HepG2 (cell line): ENCODE measurements around the gene SUDS3. TPM values are rescaled to one million over a fixed set of nuclear protein-coding genes. Genes with fewer than 3 reads are reported as not detected.

ENCODE experiments used
- ARID4A ChIP-seq: sonication (generic); formaldehyde crosslinking; IDR thresholded peaks from 2 replicates; pipeline ENCODE4 v1.5.0; 2020; ENCODE audit warnings: mild to moderate bottlenecking, missing genetic modification reagents, borderline replicate concordance
- CHCHD3 ChIP-seq: sonication (generic); formaldehyde crosslinking; IDR thresholded peaks from 2 replicates; pipeline ENCODE4 v1.8.0; 2022; ENCODE audit warnings: mild to moderate bottlenecking, missing genetic modification reagents, moderate library complexity
- FOXM1 ChIP-seq: sonication (generic); formaldehyde crosslinking; IDR thresholded peaks from 2 replicates; pipeline ENCODE4 v1.5.0; 2020; ENCODE audit warnings: missing genetic modification reagents
- GTF3A ChIP-seq: sonication (generic); formaldehyde crosslinking; conservative IDR thresholded peaks from 2 replicates; pipeline ENCODE4 v1.4.0; 2020; ENCODE audit warnings: mild to moderate bottlenecking, missing genetic modification reagents
- HNRNPH1 ChIP-seq: fragments of 200-400 bp; formaldehyde crosslinking; optimal IDR thresholded peaks from 2 replicates; pipeline ENCODE3; 2017; ENCODE audit warnings: mild to moderate bottlenecking, low read depth, low read length
- KAT2B ChIP-seq: fragments of 150-350 bp; IDR thresholded peaks from 2 replicates; pipeline ENCODE4 v1.6.1; 2014; ENCODE audit warnings: low read depth, low read length, borderline replicate concordance
- NFRKB ChIP-seq: fragments of 450-650 bp; IDR thresholded peaks from 2 replicates; pipeline ENCODE4 v1.6.1; 2017
- NR2F2 ChIP-seq: IDR thresholded peaks from 2 replicates; pipeline ENCODE4 v1.6.1; 2012; ENCODE audit warnings: low read depth, inconsistent platforms, borderline replicate concordance
- PHF20 ChIP-seq: sonication (generic); formaldehyde crosslinking; IDR thresholded peaks from 2 replicates; pipeline ENCODE4 v1.5.0; 2020; ENCODE audit warnings: mild to moderate bottlenecking, missing genetic modification reagents
- POGZ ChIP-seq: sonication (generic); formaldehyde crosslinking; IDR thresholded peaks from 2 replicates; pipeline ENCODE4 v1.4.0; 2020; ENCODE audit warnings: mild to moderate bottlenecking, missing genetic modification reagents
- RAD21 ChIP-seq: fragments of 450-650 bp; formaldehyde crosslinking; IDR thresholded peaks from 2 replicates; pipeline ENCODE4 v1.5.0; 2020; ENCODE audit warnings: mild to moderate bottlenecking
- SNRNP70 ChIP-seq: fragments of 200-400 bp; formaldehyde crosslinking; IDR thresholded peaks from 2 replicates; pipeline ENCODE4 v1.6.1; 2017; ENCODE audit warnings: mild to moderate bottlenecking, low read depth, low read length, moderate library complexity
- SP2 ChIP-seq: sonication (generic); formaldehyde crosslinking; IDR thresholded peaks from 2 replicates; pipeline ENCODE4 v1.5.1; 2020; ENCODE audit warnings: mild to moderate bottlenecking, missing genetic modification reagents
- TBX2 ChIP-seq: sonication (generic); formaldehyde crosslinking; IDR thresholded peaks from 2 replicates; pipeline ENCODE4 v1.5.0; 2020; ENCODE audit warnings: missing genetic modification reagents, mild to moderate bottlenecking, borderline replicate concordance
- ZMYM2 ChIP-seq: sonication (generic); formaldehyde crosslinking; IDR thresholded peaks from 2 replicates; pipeline ENCODE4 v1.8.0; 2022; ENCODE audit warnings: mild to moderate bottlenecking, missing genetic modification reagents
- ZNF205 ChIP-seq: IDR thresholded peaks from 2 replicates; pipeline ENCODE4 v1.6.1; 2018; ENCODE audit warnings: missing biosample characterization, missing genetic modification reagents
- ZNF431 ChIP-seq: sonication (generic); formaldehyde crosslinking; IDR thresholded peaks from 2 replicates; pipeline ENCODE4 v1.9.0; 2022; ENCODE audit warnings: missing genetic modification reagents, low read depth, mild to moderate bottlenecking, borderline replicate concordance
- ZNF614 ChIP-seq: IDR thresholded peaks from 2 replicates; pipeline ENCODE4 v1.6.1; 2018; ENCODE audit warnings: missing biosample characterization, missing genetic modification reagents, inconsistent platforms, borderline replicate concordance
- ZNF768 ChIP-seq: sonication (generic); formaldehyde crosslinking; IDR thresholded peaks from 2 replicates; pipeline ENCODE4 v1.4.0; 2020; ENCODE audit warnings: missing genetic modification reagents
- polyA plus RNA-seq, 8 experiments: library from polyadenylated mRNA; depleted of rRNA in 3 of 8; stranded (reverse) in 7 of 8; unstranded in 1 of 8; fragments of >200 nt; fragmentation: Illumina TruSeq in 4 of 8; extraction: Trizol in 4 of 8; gene quantifications; 2 replicates each; pipeline versions ENCODE4 v1.2.1 to v1.2.3, GENCODE V29; 2011 to 2016; ENCODE audit warnings: low read depth in 4 of 8, missing spikeins in 1 of 8, mixed read lengths in 1 of 8; ENCODE audit not compliant: insufficient read depth in 1 of 8
- total RNA-seq, 5 experiments: library from RNA; depleted of rRNA; stranded (reverse); fragments of >200 nt; fragmentation: Illumina TruSeq; extraction: Trizol; gene quantifications; 2 replicates each; pipeline ENCODE4 v1.2.3, GENCODE V29; 2016; ENCODE audit warnings: low read depth in 1 of 5
- TF ChIP-seq, protein P1 (sequence below): IDR thresholded peaks from 2 replicates; pipeline ENCODE4 v1.6.1; 2016; ENCODE audit warnings: low read depth
- TF ChIP-seq, protein P2 (sequence below): sonication (generic); formaldehyde crosslinking; IDR thresholded peaks from 2 replicates; pipeline ENCODE4 v1.4.0; 2020; ENCODE audit warnings: missing genetic modification reagents

The SUDS3 gene
- total and polyA plus RNA-seq, 2 of the 13 experiments (the other 11 are each of a cell fraction or from before 2014, with no cell fraction given): 20.2 to 33.1 TPM

DNA sequence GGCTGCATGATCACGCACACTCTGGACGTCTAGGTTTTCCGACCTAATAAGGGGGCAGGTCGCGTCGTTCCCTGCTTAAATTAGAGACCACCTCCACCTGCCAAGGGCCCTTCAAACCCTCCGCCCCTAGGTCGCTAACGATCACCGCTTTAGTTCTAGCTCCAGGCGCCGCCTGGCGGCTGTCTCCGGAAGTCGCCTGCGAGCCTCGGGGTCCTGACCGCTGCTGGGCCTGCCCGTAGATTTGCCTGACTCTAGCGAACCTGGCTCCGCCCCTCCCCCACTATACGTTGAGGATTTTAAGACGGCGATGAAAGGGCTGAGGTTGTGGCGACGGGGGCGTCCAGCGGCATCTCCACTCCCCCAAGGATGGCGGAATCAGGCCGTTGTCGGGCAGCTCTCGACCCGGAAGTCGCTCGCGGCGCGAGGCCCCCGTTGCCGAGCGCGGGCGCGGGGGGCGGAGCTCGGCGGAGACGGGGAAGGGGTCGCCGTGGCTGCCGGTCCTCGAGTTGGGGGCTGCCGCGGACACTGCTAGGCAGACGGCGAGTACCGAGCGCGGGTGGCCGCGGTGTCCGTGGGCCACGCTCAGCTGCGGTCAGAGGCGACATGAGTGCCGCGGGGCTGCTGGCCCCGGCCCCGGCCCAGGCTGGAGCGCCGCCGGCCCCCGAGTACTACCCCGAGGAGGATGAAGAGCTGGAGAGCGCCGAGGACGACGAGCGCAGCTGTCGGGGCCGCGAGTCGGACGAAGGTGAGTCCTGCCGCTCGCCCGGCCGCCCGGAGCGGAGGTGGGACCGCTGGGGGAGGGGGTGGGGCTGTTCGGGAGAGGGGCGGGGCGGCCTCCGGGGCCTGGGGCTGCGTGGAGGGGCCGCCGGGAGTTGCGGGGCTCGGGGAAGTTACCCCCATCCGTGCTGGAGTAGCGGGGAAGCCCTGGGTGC, at the start of gene SUDS3 (continued):
- TF ChIP-seq, protein P1, sequence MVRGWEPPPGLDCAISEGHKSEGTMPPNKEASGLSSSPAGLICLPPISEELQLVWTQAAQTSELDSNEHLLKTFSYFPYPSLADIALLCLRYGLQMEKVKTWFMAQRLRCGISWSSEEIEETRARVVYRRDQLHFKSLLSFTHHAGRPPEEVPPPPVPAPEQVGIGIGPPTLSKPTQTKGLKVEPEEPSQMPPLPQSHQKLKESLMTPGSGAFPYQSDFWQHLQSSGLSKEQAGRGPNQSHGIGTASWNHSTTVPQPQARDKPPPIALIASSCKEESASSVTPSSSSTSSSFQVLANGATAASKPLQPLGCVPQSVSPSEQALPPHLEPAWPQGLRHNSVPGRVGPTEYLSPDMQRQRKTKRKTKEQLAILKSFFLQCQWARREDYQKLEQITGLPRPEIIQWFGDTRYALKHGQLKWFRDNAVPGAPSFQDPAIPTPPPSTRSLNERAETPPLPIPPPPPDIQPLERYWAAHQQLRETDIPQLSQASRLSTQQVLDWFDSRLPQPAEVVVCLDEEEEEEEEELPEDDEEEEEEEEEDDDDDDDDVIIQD: peak; percentile 28; the same call in 1 of the 2 replicates
- no peak for TF ChIP-seq FOXM1 (CRISPR knock-in tag)
- TF ChIP-seq NFRKB: no peak
- TF ChIP-seq POGZ (CRISPR knock-in tag): peak; percentile 68
- peak; percentile 64; the same call in 1 of the 2 replicates for TF ChIP-seq ZNF205
- TF ChIP-seq NR2F2: no peak
- no peak for TF ChIP-seq ZNF768 (CRISPR knock-in tag)
- TF ChIP-seq ZMYM2 (CRISPR knock-in tag): no peak
- TF ChIP-seq RAD21 (CRISPR knock-in tag): peak; percentile 89
- TF ChIP-seq ARID4A (CRISPR knock-in tag): peak; percentile 93
- peak; percentile 65; the same call in 1 of the 2 replicates for TF ChIP-seq TBX2
- no peak for TF ChIP-seq SNRNP70
- TF ChIP-seq KAT2B: no peak
- no peak for TF ChIP-seq HNRNPH1
- TF ChIP-seq, protein P2, sequence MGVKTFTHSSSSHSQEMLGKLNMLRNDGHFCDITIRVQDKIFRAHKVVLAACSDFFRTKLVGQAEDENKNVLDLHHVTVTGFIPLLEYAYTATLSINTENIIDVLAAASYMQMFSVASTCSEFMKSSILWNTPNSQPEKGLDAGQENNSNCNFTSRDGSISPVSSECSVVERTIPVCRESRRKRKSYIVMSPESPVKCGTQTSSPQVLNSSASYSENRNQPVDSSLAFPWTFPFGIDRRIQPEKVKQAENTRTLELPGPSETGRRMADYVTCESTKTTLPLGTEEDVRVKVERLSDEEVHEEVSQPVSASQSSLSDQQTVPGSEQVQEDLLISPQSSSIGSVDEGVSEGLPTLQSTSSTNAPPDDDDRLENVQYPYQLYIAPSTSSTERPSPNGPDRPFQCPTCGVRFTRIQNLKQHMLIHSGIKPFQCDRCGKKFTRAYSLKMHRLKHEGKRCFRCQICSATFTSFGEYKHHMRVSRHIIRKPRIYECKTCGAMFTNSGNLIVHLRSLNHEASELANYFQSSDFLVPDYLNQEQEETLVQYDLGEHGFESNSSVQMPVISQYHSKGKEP (CRISPR knock-in tag): no peak
- peak; percentile 41 for TF ChIP-seq SP2 (CRISPR knock-in tag)
- no peak; the same call in 1 of the 2 replicates for TF ChIP-seq ZNF431
- peak; percentile 89 for TF ChIP-seq PHF20
- TF ChIP-seq ZNF614 (CRISPR knock-in tag): peak; percentile 66; the same call in 1 of the 2 replicates
- TF ChIP-seq CHCHD3: no peak
- TF ChIP-seq GTF3A: no peak
